Neural progenitor cell (in vitro differentiated cells): ENCODE results near the gene SMYD5. TPM values are rescaled to one million over a fixed set of nuclear protein-coding genes. Genes with fewer than 3 reads are reported as not detected.

Source experiments
- DNase-seq: peaks from one replicate; pipeline ENCODE4 v3.0.0-alpha.2; 2016; ENCODE audit warnings: low spot score
- H2AFZ ChIP-seq: fragments of 200-600 bp; sonication (generic); replicated peaks from 2 replicates; pipeline ENCODE4 v1.6.1; 2016; ENCODE audit warnings: antibody characterized with exemption
- H3F3A ChIP-seq: fragments of 200-600 bp; sonication (generic); 2 replicates; pipeline ENCODE4 v1.6.1; 2016; ENCODE audit warnings: antibody characterized with exemption, low read depth
- H3K27ac ChIP-seq: fragments of 200-600 bp; sonication (generic); 2 replicates; pipeline ENCODE4 v1.5.1; 2016; ENCODE audit warnings: mild to moderate bottlenecking
- H3K27me3 ChIP-seq: fragments of 200-600 bp; sonication (generic); 2 replicates; pipeline ENCODE4 v1.6.1; 2016; ENCODE audit warnings: mild to moderate bottlenecking, moderate library complexity
- H3K36me3 ChIP-seq: fragments of 200-600 bp; sonication (generic); 2 replicates; pipeline ENCODE4 v1.5.1; 2016
- H3K4me1 ChIP-seq: fragments of 200-600 bp; sonication (generic); 2 replicates; pipeline ENCODE4 v1.6.1; 2016; ENCODE audit warnings: mixed run types
- H3K4me2 ChIP-seq: fragments of 200-600 bp; sonication (generic); 2 replicates; pipeline ENCODE4 v1.6.1; 2016
- H3K4me3 ChIP-seq: fragments of 200-600 bp; sonication (generic); 2 replicates; pipeline ENCODE4 v1.5.1; 2016
- H3K79me2 ChIP-seq: fragments of 200-600 bp; sonication (generic); 2 replicates; pipeline ENCODE4 v1.6.1; 2016; ENCODE audit warnings: low read depth
- H3K9ac ChIP-seq: fragments of 200-600 bp; sonication (generic); 2 replicates; pipeline ENCODE4 v1.6.1; 2016
- H3K9me3 ChIP-seq: fragments of 200-600 bp; sonication (generic); 2 replicates; pipeline ENCODE4 v1.5.1; 2016; ENCODE audit warnings: low read depth
- H4K20me1 ChIP-seq: fragments of 200-600 bp; sonication (generic); 2 replicates; pipeline ENCODE4 v1.6.1; 2016; ENCODE audit warnings: low read depth
- H3K27ac Mint-ChIP-seq: 3 replicates; pipeline ENCODE4 v1.8.0; 2021; ENCODE audit warnings: mixed read lengths
- H3K27me3 Mint-ChIP-seq: 2 replicates; pipeline ENCODE4 v1.8.0; 2022; ENCODE audit warnings: low read depth, mild to moderate bottlenecking, inconsistent platforms, moderate library complexity, mixed read lengths; ENCODE audit not compliant: insufficient read depth
- H3K36me3 Mint-ChIP-seq: 3 replicates; pipeline ENCODE4 v1.8.0; 2021; ENCODE audit warnings: mixed read lengths
- H3K4me1 Mint-ChIP-seq: 3 replicates; pipeline ENCODE4 v1.8.0; 2021; ENCODE audit warnings: mixed read lengths
- H3K4me3 Mint-ChIP-seq: 3 replicates; pipeline ENCODE4 v1.8.0; 2021; ENCODE audit warnings: mild to moderate bottlenecking, moderate library complexity, mixed read lengths
- H3K9me3 Mint-ChIP-seq: 3 replicates; pipeline ENCODE4 v1.8.0; 2020; ENCODE audit warnings: mixed read lengths
- EZH2 ChIP-seq: fragments of 200-600 bp; sonication (generic); IDR thresholded peaks from 2 replicates; pipeline ENCODE4 v1.6.1; 2017; ENCODE audit warnings: antibody characterized with exemption, mild to moderate bottlenecking, moderate library complexity
- EZH2phosphoT487 ChIP-seq: fragments of 200-600 bp; sonication (generic); IDR thresholded peaks from 2 replicates; pipeline ENCODE4 v1.6.1; 2017; ENCODE audit warnings: antibody characterized with exemption
- total RNA-seq: library from RNA; depleted of rRNA; stranded (reverse); fragments of >200 nt; gene quantifications from 2 replicates; pipeline ENCODE4 v1.2.3, GENCODE V29; 2015; ENCODE audit warnings: low replicate concordance
- TF ChIP-seq, protein P1 (sequence below): fragments of 200-600 bp; sonication (generic); IDR thresholded peaks from 2 replicates; pipeline ENCODE4 v1.5.1; 2017; ENCODE audit warnings: antibody characterized with exemption, mild to moderate bottlenecking

The SMYD5 gene
- total RNA-seq, 1 donor from 2014 or later = 21.0 TPM

DNA sequence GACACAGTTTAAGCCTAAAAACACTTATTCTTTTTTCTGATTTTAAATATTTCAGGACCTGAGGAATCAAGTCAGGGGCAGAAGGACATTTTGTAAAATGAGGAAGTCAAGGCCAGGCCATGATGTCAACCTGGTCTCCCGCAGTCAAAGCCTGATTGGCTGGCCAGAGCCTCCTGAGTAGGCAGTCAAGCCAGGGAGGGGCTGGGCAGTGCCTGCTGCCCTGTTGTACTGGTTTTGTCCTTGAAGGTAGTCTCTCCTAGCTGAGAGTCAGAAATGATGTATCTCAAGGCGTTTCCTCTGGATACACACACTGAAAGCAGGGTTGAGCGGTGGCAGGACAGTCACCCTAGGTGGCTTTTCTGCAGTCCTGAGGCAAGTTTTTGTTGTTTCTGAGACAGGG lies 39.9 kb downstream of the SMYD5 start:
- Histone ChIP-seq H3K9ac (no peak overlapping the region), H3K4me2 (no peak overlapping the region), H3K9me3 (no peaks in the 10 kb centered on the region), H2AFZ (no peak overlapping the region), H3K79me2 (no peaks in the 10 kb centered on the region), H3K27ac (no peak overlapping the region), H3K4me1 (peaks cover 10% of the 10 kb centered on the region), H3K27me3 (no peaks in the 10 kb centered on the region), H3F3A (peaks cover 19% of the 10 kb centered on the region), H3K4me3 (no peak overlapping the region), H3K36me3 (peaks cover under 1% of the 10 kb centered on the region), H4K20me1 (peaks cover 39% of the 10 kb centered on the region)
- H3K4me1 Mint-ChIP-seq = no peaks in the 10 kb centered on the region
- H3K27me3 Mint-ChIP-seq = no peaks in the 10 kb centered on the region
- no peaks in the 10 kb centered on the region for H3K9me3 Mint-ChIP-seq
- DNase-seq = no peak
- H3K4me3 Mint-ChIP-seq = no peak overlapping the region
- H3K36me3 Mint-ChIP-seq = peaks cover 32% of the 10 kb centered on the region
- H3K27ac Mint-ChIP-seq = no peak overlapping the region
- no peak for TF ChIP-seq EZH2phosphoT487
- TF ChIP-seq EZH2 = no peak
- TF ChIP-seq, protein P1, sequence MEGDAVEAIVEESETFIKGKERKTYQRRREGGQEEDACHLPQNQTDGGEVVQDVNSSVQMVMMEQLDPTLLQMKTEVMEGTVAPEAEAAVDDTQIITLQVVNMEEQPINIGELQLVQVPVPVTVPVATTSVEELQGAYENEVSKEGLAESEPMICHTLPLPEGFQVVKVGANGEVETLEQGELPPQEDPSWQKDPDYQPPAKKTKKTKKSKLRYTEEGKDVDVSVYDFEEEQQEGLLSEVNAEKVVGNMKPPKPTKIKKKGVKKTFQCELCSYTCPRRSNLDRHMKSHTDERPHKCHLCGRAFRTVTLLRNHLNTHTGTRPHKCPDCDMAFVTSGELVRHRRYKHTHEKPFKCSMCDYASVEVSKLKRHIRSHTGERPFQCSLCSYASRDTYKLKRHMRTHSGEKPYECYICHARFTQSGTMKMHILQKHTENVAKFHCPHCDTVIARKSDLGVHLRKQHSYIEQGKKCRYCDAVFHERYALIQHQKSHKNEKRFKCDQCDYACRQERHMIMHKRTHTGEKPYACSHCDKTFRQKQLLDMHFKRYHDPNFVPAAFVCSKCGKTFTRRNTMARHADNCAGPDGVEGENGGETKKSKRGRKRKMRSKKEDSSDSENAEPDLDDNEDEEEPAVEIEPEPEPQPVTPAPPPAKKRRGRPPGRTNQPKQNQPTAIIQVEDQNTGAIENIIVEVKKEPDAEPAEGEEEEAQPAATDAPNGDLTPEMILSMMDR = no peak

DNA sequence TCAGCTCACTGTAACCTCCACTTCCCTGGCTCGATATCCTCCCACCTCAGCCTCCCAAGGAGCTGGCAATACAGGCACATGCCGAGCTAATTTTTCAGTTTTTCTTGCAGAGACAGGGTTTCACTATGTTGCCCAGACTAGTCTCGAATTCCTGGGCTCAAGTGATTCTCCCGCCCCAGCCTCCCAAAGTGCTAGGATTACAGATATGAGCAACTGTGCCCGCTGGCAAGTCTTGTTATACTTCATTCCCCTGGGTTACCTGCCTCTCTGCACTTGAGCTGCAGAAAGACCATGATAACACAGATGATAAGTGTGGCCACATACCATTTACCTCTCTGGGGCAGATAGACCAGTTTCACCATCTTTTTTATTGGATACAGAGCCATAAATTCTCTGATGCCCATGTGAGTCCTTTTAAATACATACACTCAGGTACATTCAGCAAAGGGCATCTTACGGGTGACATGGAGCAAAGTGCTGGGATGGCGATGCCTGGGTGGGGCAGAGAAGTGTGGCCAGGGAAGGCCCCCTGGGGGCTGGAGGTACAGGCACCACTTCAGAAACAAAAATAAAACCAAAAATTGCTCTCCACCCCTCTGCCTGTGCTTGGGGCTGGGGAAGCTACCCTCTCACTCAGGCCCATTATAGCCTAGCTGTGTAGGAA lies 40.4 kb downstream of the SMYD5 start:
- peaks cover 10% of the 10 kb centered on the region for H3K4me1 ChIP-seq
- peaks cover 39% of the 10 kb centered on the region for H4K20me1 ChIP-seq
- no peak for DNase-seq
- no peak overlapping the region for H3K4me2 ChIP-seq
- peaks cover 19% of the 10 kb centered on the region for H3F3A ChIP-seq
- H3K9ac ChIP-seq = no peak overlapping the region
- no peaks in the 10 kb centered on the region for H3K9me3 ChIP-seq
- TF ChIP-seq EZH2phosphoT487 = no peak
- TF ChIP-seq, protein P1 = no peak
- TF ChIP-seq EZH2 = no peak
- H3K4me3 ChIP-seq = no peak overlapping the region
- no peaks in the 10 kb centered on the region for H3K36me3 ChIP-seq
- H3K27ac Mint-ChIP-seq = no peak overlapping the region
- H3K27me3 ChIP-seq = no peaks in the 10 kb centered on the region
- no peaks in the 10 kb centered on the region for H3K9me3 Mint-ChIP-seq
- H3K27me3 Mint-ChIP-seq = no peaks in the 10 kb centered on the region
- H3K36me3 Mint-ChIP-seq = peaks cover 28% of the 10 kb centered on the region
- no peaks in the 10 kb centered on the region for H3K4me1 Mint-ChIP-seq
- H3K27ac ChIP-seq = no peak overlapping the region
- no peak overlapping the region for H3K4me3 Mint-ChIP-seq
- H2AFZ ChIP-seq = no peak overlapping the region
- H3K79me2 ChIP-seq = no peaks in the 10 kb centered on the region

DNA sequence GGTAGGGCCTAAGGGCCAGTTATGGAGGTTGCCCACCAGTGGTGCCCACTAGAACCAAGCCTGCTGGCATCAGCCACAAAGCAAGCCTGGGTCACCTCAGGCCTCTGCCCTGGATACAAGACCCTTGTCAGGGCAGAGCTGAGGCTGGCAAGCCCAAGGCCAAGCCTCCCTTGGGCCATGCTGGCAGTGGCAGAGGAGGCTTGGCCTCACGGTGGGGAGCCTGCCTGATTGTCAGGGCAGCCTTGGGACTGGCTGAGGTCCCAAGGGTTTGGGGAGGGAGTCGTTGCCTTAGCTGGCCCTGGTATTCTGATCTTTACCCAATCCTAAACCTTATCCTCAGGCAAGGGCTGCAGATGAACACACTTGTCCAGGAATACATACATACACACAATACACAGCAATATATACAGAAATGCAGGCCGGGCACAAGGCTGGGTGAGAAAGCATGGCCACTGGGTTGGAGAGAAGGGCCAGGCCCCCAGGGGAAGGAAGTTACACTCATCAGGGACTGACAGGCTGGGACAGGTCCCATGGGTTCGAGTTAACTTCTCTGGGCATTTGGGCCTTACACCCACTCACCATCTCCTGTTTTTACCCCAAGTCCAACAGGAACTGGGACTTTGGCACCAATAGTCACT lies 41.1 kb downstream of the SMYD5 start:
- H3K4me1 Mint-ChIP-seq = no peaks in the 10 kb centered on the region
- H3K4me1 ChIP-seq = peaks cover 10% of the 10 kb centered on the region
- no peaks in the 10 kb centered on the region for H3K27me3 Mint-ChIP-seq
- no peak overlapping the region for H3K27ac Mint-ChIP-seq
- H3K4me3 ChIP-seq = no peak overlapping the region
- H3K27ac ChIP-seq = no peak overlapping the region
- H3F3A ChIP-seq = peaks cover 19% of the 10 kb centered on the region
- H3K9ac ChIP-seq = no peak overlapping the region
- no peaks in the 10 kb centered on the region for H3K9me3 Mint-ChIP-seq
- no peaks in the 10 kb centered on the region for H3K27me3 ChIP-seq
- H3K79me2 ChIP-seq = no peaks in the 10 kb centered on the region
- no peak overlapping the region for H2AFZ ChIP-seq
- H3K9me3 ChIP-seq = no peaks in the 10 kb centered on the region
- peaks cover 36% of the 10 kb centered on the region for H4K20me1 ChIP-seq
- no peaks in the 10 kb centered on the region for H3K36me3 ChIP-seq
- no peak for TF ChIP-seq EZH2
- no peak for TF ChIP-seq EZH2phosphoT487
- TF ChIP-seq, protein P1 = no peak
- no peak overlapping the region for H3K4me2 ChIP-seq
- no peak for DNase-seq
- H3K36me3 Mint-ChIP-seq = peaks cover 22% of the 10 kb centered on the region
- no peak overlapping the region for H3K4me3 Mint-ChIP-seq
